NCI-H2107 (cell line): Measurements from ENCODE around the gene CSMD2.

Experiments used
- DNase-seq: peaks from one replicate; lab custom pipeline; 2025; lab: John Stamatoyannopoulos, UW

The CSMD2 gene

DNA sequence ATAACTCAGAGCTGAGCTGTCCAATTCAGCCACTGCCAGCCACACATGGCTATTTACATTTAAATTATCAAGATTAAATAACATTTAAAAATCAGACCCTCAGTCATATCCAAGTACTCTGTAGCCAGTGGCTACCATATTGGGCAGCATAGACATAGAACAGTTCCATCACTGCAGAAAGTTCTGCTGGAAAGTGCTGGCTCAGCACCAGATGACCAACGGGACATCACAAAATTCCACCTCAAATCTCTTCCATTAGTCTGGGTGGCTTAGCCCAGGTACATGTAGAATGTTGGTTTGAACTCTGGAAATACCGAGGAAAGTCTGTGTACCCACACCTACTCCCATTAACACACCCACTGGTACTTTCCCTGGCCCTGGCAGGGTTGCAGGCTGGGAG, 563.3 kb downstream of the CSMD2 start:
- DNase-seq = no peak

DNA sequence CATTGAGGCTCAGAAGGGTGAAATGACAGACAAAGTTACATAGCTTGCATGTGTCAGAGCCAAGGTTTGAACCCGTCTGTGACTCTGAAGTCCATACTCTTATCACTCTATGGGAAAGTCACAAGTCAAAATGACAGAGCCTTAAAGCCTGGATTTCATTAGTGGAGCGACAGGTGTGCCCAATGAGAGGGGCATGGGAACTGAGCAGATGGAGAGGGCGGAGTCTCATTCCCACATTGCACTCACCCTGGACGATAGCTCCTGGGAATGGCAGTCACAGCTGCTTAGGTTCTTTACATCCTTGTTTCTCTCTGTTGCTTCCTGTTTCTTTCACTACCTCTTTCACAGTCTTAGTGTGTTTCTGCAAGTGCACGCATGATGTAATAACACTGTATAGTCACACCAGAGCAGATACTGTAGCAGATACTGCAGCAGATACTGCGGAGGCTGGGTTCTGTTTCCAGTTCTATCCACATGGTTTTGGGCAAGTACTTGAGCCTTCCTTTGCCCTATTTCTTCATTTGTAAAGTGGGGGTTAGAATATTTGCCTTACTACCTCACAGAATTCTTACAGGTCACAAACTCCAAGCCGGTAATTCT, 565.4 kb downstream of the CSMD2 start:
- no peak for DNase-seq

DNA sequence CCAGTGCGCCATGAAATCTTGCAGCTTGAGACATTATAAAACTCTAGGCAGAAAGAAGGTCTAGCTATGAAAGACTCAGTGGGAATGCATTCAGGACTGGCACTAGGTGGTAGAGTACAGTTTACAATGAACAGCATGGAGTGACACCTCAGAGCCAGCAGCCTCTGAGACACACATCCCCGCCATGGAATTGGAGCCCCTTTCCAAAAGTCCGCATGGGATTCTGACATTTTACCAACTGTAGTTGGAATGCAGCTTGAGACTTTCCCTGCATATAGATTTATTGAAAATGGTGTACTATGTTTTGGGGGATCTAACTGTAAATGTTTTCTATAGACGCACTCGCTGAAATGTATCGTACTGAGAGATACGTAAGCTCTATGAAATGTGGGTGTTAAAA, 576.3 kb downstream of the CSMD2 start:
- DNase-seq = no peak

DNA sequence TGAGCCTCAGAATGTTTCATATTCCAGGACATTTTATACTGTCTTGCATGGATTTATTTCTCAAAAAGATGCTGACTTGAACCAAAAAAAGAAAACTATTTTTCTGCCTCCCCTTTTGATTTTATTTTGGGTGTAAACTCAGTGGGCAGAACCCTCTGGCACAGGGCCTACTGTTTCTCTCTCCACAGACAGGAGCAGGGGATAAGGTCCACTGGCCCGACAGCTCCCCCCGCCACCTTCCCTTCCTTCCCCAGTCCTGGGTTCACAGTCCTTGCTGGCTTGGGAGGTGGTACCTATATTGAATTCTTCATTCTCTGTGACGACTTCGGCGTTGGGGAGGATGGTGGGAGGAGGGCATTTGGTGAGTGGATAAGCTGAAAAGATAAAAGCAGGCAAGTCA, 578.2 kb downstream of the CSMD2 start:
- DNase-seq = no peak

DNA sequence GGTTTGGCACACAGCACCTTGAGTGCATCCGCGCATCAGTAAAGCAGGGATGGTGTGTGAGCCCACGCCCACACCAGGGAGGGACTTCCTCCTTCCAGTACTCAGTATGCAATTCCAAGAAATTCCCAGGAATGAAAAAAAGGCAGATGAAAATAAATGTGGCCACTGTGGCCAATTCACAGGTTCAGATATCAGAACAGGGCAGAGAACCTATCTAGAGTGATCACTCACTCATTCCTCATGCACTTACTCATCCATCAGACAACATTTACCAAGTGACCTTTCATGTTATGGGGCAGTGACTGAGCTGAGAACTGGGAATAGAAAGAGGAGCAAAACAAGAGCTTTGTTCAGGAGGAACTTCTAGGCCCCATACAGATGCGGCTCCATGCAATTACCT, 578.9 kb downstream of the CSMD2 start:
- no peak for DNase-seq

DNA sequence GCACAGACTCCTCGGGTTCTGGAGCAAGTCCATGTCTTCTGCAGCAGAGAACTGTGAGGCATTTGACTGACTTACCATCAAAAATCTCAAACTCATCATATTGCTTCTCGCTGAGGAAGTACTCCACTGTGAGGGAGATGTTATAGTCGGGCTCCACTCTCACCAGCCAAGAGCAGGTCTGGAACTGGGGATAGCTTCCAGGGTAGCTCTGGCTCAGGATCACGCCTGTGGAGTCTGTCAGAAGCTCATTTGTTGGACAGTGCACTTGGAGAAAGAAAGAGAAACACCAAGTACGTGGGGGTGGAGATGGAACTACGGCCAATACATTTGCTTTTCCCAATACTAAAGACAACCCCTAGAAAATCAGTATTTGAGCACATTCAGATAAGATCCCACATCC, 581.5 kb downstream of the CSMD2 start:
- no peak for DNase-seq

- DNase-seq = no peak
Measured at GRCh38 chr1:33578557-33579448, 586.2 kb downstream of the CSMD2 start.

- DNase-seq = no peak
Measured at GRCh38 chr1:33577663-33578062, 587.4 kb downstream of the CSMD2 start.

- DNase-seq = no peak
Measured at GRCh38 chr1:33576821-33577599, 588.0 kb downstream of the CSMD2 start.

- no peak for DNase-seq
Measured at GRCh38 chr1:33575324-33575879, 589.6 kb downstream of the CSMD2 start.

DNA sequence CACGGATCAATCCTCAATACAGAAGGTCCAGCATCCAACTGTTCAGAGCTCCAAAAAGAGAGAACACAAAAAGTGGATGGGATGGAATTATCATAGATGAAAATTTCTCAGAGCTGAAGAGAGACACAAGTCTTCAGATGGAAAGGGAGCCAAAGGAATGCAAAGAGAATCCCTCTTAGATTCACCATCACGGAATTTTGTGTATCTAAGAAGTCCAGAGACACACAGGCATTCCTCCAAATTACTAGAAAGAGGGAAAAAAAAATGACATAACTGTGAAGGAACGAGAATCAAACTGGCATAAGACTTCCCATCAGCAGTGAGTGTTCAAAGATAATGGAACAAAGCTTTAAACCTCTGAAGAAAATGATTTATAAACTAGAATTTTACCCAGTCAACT, 591.4 kb downstream of the CSMD2 start:
- DNase-seq = no peak

- DNase-seq = no peak
Measured at GRCh38 chr1:33572387-33572786, 592.6 kb downstream of the CSMD2 start.

- no peak for DNase-seq
Measured at GRCh38 chr1:33569331-33569730, 595.7 kb downstream of the CSMD2 start.

DNA sequence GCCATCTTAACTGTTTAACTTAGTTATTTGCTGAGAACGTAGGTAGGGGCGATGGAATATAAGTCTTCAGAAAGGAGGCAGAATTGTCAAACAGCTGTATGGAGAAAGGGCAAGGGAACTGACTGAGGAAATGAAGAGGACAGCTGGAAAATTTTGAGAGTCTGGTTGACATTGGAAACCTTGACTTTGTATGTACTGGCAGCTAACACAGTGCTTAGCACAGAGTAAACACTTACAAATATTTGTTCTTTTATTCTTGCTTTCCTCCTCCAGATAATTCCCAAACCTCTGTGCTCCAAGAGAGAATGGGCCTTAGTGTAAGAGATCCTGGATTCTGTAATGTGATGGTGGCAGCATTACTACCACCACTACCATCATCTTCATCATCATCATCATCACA, 601.3 kb downstream of the CSMD2 start:
- no peak for DNase-seq

- no peak for DNase-seq
Measured at GRCh38 chr1:33562563-33562962, 602.5 kb downstream of the CSMD2 start.

DNA sequence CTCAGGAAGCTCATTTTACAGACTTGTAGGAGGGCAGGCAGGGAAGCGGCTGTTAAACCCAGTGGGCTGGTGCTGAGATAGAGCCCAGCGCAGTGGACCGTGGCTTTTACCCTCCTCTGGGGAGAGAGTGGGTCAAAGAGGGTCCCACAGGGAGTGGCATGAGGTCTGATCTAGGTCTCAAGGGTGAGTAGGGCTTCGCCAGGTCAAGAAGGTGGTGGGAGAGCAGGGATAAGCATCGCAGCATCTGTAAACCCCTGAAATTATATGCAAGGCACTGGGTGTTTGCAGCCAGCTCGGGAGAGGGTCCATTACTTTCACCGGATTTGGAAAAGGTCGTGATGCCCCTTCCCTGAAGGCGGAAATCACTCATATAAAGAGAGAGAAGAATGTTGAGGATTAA, 603.5 kb downstream of the CSMD2 start:
- DNase-seq = no peak

DNA sequence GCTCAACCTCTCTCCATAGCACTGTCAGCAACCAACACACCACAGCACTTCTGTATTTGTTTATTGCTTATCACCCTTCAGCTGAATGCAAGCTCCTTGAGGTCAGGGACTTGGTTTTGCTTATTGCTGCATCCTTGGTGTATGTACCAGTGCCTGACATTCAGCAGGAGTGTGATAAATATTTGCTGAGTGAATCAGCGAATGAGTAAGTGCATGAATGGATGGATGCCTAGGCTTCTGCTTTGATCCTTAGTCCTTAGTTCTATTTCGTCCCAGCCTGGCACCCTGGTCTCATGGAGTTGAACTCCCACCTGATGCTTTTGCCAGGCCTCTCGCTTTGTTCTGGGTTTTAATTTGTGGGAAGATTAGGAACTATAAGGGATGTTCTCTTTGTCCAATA, 604.4 kb downstream of the CSMD2 start:
- DNase-seq = no peak

DNA sequence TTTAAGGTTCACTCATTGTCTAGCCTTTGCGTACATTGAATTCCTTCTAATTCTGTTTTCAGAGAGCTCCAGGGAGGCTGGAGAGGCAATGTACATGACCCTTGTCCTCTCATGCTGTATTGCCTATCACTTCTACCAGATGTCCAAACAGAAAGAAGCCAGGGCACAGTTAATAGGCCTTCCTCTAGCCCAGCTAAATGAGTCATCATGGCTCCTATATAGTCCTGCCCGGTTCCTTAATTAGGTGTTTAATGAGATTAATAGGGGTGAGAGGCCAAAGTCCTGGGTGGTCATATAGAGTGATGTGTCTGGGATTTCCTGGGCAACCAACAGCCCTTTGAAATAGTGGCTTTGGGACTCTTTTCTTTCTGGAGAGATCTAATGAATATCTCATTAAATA, 616.3 kb downstream of the CSMD2 start:
- DNase-seq = no peak

DNA sequence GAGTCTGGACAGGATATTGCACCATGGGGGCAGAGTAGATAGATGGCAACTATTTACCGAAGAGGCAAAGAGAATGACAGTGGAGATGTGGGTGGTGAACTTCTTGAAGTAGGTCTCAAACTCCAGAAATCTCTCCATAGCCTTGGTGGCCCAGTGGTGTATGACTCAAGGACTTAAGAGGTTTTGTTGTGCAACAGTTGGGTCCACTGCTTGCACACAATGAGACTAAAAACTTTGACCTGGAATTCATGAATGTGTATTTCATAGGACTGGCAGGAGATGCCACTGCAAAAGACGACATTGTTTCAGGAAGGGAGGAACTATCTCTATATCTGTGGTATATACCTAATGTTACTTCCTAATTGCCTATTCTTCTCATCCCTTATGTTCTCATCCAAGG, 616.7 kb downstream of the CSMD2 start:
- no peak for DNase-seq

- DNase-seq = no peak
Measured at GRCh38 chr1:33547576-33547975, 617.5 kb downstream of the CSMD2 start.

DNA sequence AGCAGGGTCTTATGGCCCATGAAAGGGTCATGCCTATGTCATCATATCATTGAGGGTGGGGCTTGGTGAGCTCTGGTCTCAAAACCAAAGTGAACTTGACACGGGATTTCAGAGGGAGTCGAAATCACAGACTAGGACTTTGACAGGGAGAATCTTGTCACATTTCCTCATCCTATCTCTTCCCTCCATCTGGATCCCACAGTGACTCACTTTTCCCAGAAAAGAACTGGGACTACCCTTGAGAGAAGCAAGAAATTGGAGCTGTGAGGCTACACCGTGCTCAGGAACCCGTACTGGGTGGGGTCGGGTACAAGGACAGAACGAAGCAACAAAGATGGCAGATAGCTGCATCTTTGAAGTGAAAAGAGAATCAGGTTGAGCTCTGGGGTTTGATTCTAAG, 623.1 kb downstream of the CSMD2 start:
- DNase-seq = no peak

- no peak for DNase-seq
Measured at GRCh38 chr1:33537885-33538284, 627.1 kb downstream of the CSMD2 start.

GRCh38 chr1:33535334-33535733, 629.7 kb downstream of the CSMD2 start:
- DNase-seq = no peak
